OCI-LY3 (cell line): ENCODE data around the gene PPT2.

Experiments
- H2AFZ ChIP-seq: fragments of 200-600, 300-600 bp; shearing (Covaris generic); 2 replicates; pipeline ENCODE4 v1.6.0; 2014; ENCODE audit warnings: antibody characterized with exemption, low read depth, low read length
- H3K27ac ChIP-seq: fragments of 200-600, 300-600 bp; sonication (generic); 2 replicates; pipeline ENCODE4 v1.5.1; 2014; ENCODE audit warnings: mild to moderate bottlenecking, low read length, moderate library complexity, mixed read lengths
- H3K27me3 ChIP-seq: fragments of 200-600, 300-600 bp; sonication (generic); 2 replicates; pipeline ENCODE4 v1.6.1; 2014; ENCODE audit warnings: low read depth, low read length, mixed read lengths
- H3K36me3 ChIP-seq: fragments of 200-600, 300-600 bp; sonication (generic); replicated peaks from 2 replicates; pipeline ENCODE3; 2014; ENCODE audit warnings: low read depth, low read length, mixed read lengths
- H3K4me1 ChIP-seq: fragments of 300-600, 200-600 bp; sonication (generic); 2 replicates; pipeline ENCODE4 v1.6.1; 2014; ENCODE audit warnings: low read length, mixed read lengths
- H3K4me2 ChIP-seq: fragments of 200-600, 300-600 bp; sonication (generic); 2 replicates; pipeline ENCODE4 v1.6.1; 2014; ENCODE audit warnings: low read length, mixed read lengths
- H3K4me3 ChIP-seq: fragments of 300-600, 200-600 bp; sonication (generic); 2 replicates; pipeline ENCODE4 v1.5.1; 2014; ENCODE audit warnings: antibody characterized with exemption, mild to moderate bottlenecking, low read length, moderate library complexity
- H3K79me2 ChIP-seq: fragments of 300-600, 200-600 bp; shearing (Covaris generic); 2 replicates; pipeline ENCODE4 v1.6.1; 2014; ENCODE audit warnings: mild to moderate bottlenecking, low read length, mixed read lengths
- H3K9ac ChIP-seq: fragments of 300-600, 200-600 bp; shearing (Covaris generic); 2 replicates; pipeline ENCODE4 v1.6.0; 2014; ENCODE audit warnings: mild to moderate bottlenecking, low read length, moderate library complexity
- H3K9me3 ChIP-seq: fragments of 200-600, 300-600 bp; shearing (Covaris generic); 2 replicates; pipeline ENCODE4 v1.6.1; 2014; ENCODE audit warnings: low read length, mixed read lengths; ENCODE audit not compliant: insufficient read depth
- H4K20me1 ChIP-seq: fragments of 200-600, 300-600 bp; sonication (generic); 2 replicates; pipeline ENCODE4 v1.6.1; 2016; ENCODE audit warnings: low read length, mixed read lengths; ENCODE audit not compliant: insufficient read depth
- CTCF ChIP-seq: fragments of 200-600, 300-600 bp; sonication (generic); IDR thresholded peaks from 2 replicates; pipeline ENCODE4 v1.5.1; 2014; ENCODE audit warnings: antibody characterized with exemption, low read length, low read depth
- EZH2phosphoT487 ChIP-seq: fragments of 200-600 bp; shearing (Covaris generic); IDR thresholded peaks from 2 replicates; pipeline ENCODE4 v1.6.1; 2018; ENCODE audit warnings: antibody characterized with exemption, mixed run types, low read depth

The PPT2 gene

GRCh38 chr6:32196682-32197616, 43.0 kb downstream of the PPT2 start:
- Histone ChIP-seq H3K4me2 (peak overlapping the region; percentile 83), H3K36me3 (no peaks in the 10 kb centered on the region), H3K4me3 (peak overlapping the region; percentile 92), H3K4me1 (peaks cover 31% of the 10 kb centered on the region), H3K9ac (peak overlapping the region; percentile 98), H3K27ac (peak overlapping the region; percentile 86), H3K79me2 (peaks cover 4% of the 10 kb centered on the region), H3K9me3 (no peaks in the 10 kb centered on the region), H3K27me3 (no peaks in the 10 kb centered on the region), H4K20me1 (no peaks in the 10 kb centered on the region), H2AFZ (no peak overlapping the region; the same call in 1 of the 2 replicates)
- no peak for TF ChIP-seq EZH2phosphoT487
- peak; percentile 22 for TF ChIP-seq CTCF

GRCh38 chr6:32198345-32198696, 44.4 kb downstream of the PPT2 start:
- Histone ChIP-seq H2AFZ (no peak overlapping the region), H3K79me2 (no peaks in the 10 kb centered on the region)

GRCh38 chr6:32198866-32199265, 44.9 kb downstream of the PPT2 start:
- H4K20me1 ChIP-seq: no peaks in the 10 kb centered on the region

More at GRCh38 chr6:32198345-32198696, 44.4 kb downstream of the PPT2 start:
- Histone ChIP-seq H4K20me1 (no peaks in the 10 kb centered on the region), H3K27me3 (no peaks in the 10 kb centered on the region), H3K4me1 (peaks cover 24% of the 10 kb centered on the region), H3K9me3 (no peaks in the 10 kb centered on the region), H3K36me3 (no peaks in the 10 kb centered on the region), H3K4me2 (no peak overlapping the region), H3K4me3 (no peak overlapping the region), H3K9ac (no peak overlapping the region), H3K27ac (no peak overlapping the region)
- TF ChIP-seq EZH2phosphoT487 (no peak), CTCF (no peak)

More at GRCh38 chr6:32198866-32199265, 44.9 kb downstream of the PPT2 start:
- Histone ChIP-seq H3K9me3 (no peaks in the 10 kb centered on the region), H3K4me2 (no peak overlapping the region), H3K4me3 (no peak overlapping the region), H3K4me1 (peaks cover 20% of the 10 kb centered on the region), H3K9ac (no peak overlapping the region), H3K27ac (no peak overlapping the region), H3K36me3 (no peaks in the 10 kb centered on the region), H3K27me3 (no peaks in the 10 kb centered on the region), H3K79me2 (no peaks in the 10 kb centered on the region), H2AFZ (no peak overlapping the region)
- TF ChIP-seq EZH2phosphoT487 (no peak), CTCF (no peak)
